ENCODE data around the gene GOLGA7B.
A peak's percentile ranks its signal among the peaks of the same experiment; 100 is the strongest.

GOLGA7B gene

GRCh38 chr10:97818572-97818971 lies 31.1 kb upstream of the GOLGA7B start:
- Histone ChIP-seq H3K4me3 (ENCODE audit: low read length) (no peak overlapping the region), H3K9me3 (ENCODE audit: control insufficient read depth, low read length) (no peaks in the 10 kb centered on the region), H3K27me3 (replicated peaks; ENCODE audit: control insufficient read depth, insufficient read depth, low read length) (peaks cover 35% of the 10 kb centered on the region), H3K36me3 (ENCODE audit: control insufficient read depth, insufficient read depth, low read length, severe bottlenecking) (no peaks in the 10 kb centered on the region), H3K9ac (ENCODE audit: low read length) (no peak overlapping the region), H3K4me1 (ENCODE audit: control insufficient read depth, insufficient read depth, low read length) (peaks cover 39% of the 10 kb centered on the region)
- no peak for DNase-seq (ENCODE audit: low read depth)

- H3K4me3 ChIP-seq (ENCODE audit: low read length) = no peak overlapping the region
- peaks cover 35% of the 10 kb centered on the region for H3K27me3 ChIP-seq (replicated peaks; ENCODE audit: control insufficient read depth, insufficient read depth, low read length)
- peaks cover 41% of the 10 kb centered on the region for H3K4me1 ChIP-seq (ENCODE audit: control insufficient read depth, insufficient read depth, low read length)
- H3K9me3 ChIP-seq (ENCODE audit: control insufficient read depth, low read length) = no peaks in the 10 kb centered on the region
- no peak overlapping the region for H3K9ac ChIP-seq (ENCODE audit: low read length)
- DNase-seq (ENCODE audit: low read depth) = no peak
- no peaks in the 10 kb centered on the region for H3K36me3 ChIP-seq (ENCODE audit: control insufficient read depth, insufficient read depth, low read length, severe bottlenecking)
Observed at GRCh38 chr10:97820096-97820704, 29.4 kb upstream of the GOLGA7B start.

GRCh38 chr10:97821308-97822038 lies 28.2 kb upstream of the GOLGA7B start:
- Histone ChIP-seq H3K36me3 (ENCODE audit: control insufficient read depth, insufficient read depth, low read length, severe bottlenecking) (no peaks in the 10 kb centered on the region), H3K4me3 (ENCODE audit: low read length) (peak overlapping the region; percentile 23), H3K9ac (ENCODE audit: low read length) (no peak overlapping the region), H3K9me3 (ENCODE audit: control insufficient read depth, low read length) (no peaks in the 10 kb centered on the region), H3K27me3 (replicated peaks; ENCODE audit: control insufficient read depth, insufficient read depth, low read length) (peaks cover 27% of the 10 kb centered on the region), H3K4me1 (ENCODE audit: control insufficient read depth, insufficient read depth, low read length) (peaks cover 48% of the 10 kb centered on the region)
- DNase-seq (ENCODE audit: low read depth) = no peak

GRCh38 chr10:97822261-97822687 lies 27.4 kb upstream of the GOLGA7B start:
- Histone ChIP-seq H3K4me1 (ENCODE audit: control insufficient read depth, insufficient read depth, low read length) (peaks cover 48% of the 10 kb centered on the region), H3K9me3 (ENCODE audit: control insufficient read depth, low read length) (no peaks in the 10 kb centered on the region), H3K9ac (ENCODE audit: low read length) (no peak overlapping the region), H3K27me3 (replicated peaks; ENCODE audit: control insufficient read depth, insufficient read depth, low read length) (peaks cover 21% of the 10 kb centered on the region), H3K4me3 (ENCODE audit: low read length) (no peak overlapping the region), H3K36me3 (ENCODE audit: control insufficient read depth, insufficient read depth, low read length, severe bottlenecking) (no peaks in the 10 kb centered on the region)
- DNase-seq (ENCODE audit: low read depth) = no peak

- DNase-seq (ENCODE audit: low read depth) = no peak
- Histone ChIP-seq H3K4me1 (ENCODE audit: control insufficient read depth, insufficient read depth, low read length) (peaks cover 49% of the 10 kb centered on the region), H3K9ac (ENCODE audit: low read length) (no peak overlapping the region), H3K9me3 (ENCODE audit: control insufficient read depth, low read length) (no peaks in the 10 kb centered on the region), H3K36me3 (ENCODE audit: control insufficient read depth, insufficient read depth, low read length, severe bottlenecking) (no peaks in the 10 kb centered on the region), H3K4me3 (ENCODE audit: low read length) (no peak overlapping the region), H3K27me3 (replicated peaks; ENCODE audit: control insufficient read depth, insufficient read depth, low read length) (peaks cover 8% of the 10 kb centered on the region)
Observed at GRCh38 chr10:97823734-97824133, 25.9 kb upstream of the GOLGA7B start.

GRCh38 chr10:97825020-97825760 lies 24.5 kb upstream of the GOLGA7B start:
- no peak overlapping the region for H3K9ac ChIP-seq (ENCODE audit: low read length)
- H3K27me3 ChIP-seq (replicated peaks; ENCODE audit: control insufficient read depth, insufficient read depth, low read length) = peaks cover 7% of the 10 kb centered on the region
- H3K4me3 ChIP-seq (ENCODE audit: low read length) = no peak overlapping the region
- DNase-seq (ENCODE audit: low read depth) = no peak
- no peaks in the 10 kb centered on the region for H3K9me3 ChIP-seq (ENCODE audit: control insufficient read depth, low read length)
- H3K36me3 ChIP-seq (ENCODE audit: control insufficient read depth, insufficient read depth, low read length, severe bottlenecking) = no peaks in the 10 kb centered on the region
- peaks cover 40% of the 10 kb centered on the region for H3K4me1 ChIP-seq (ENCODE audit: control insufficient read depth, insufficient read depth, low read length)

- no peak overlapping the region for H3K9ac ChIP-seq (ENCODE audit: low read length)
- H3K36me3 ChIP-seq (ENCODE audit: control insufficient read depth, insufficient read depth, low read length, severe bottlenecking) = no peaks in the 10 kb centered on the region
- H3K4me3 ChIP-seq (ENCODE audit: low read length) = no peak overlapping the region
- no peak for DNase-seq (ENCODE audit: low read depth)
- H3K4me1 ChIP-seq (ENCODE audit: control insufficient read depth, insufficient read depth, low read length) = peaks cover 23% of the 10 kb centered on the region
- peaks cover 23% of the 10 kb centered on the region for H3K27me3 ChIP-seq (replicated peaks; ENCODE audit: control insufficient read depth, insufficient read depth, low read length)
- H3K9me3 ChIP-seq (ENCODE audit: control insufficient read depth, low read length) = no peaks in the 10 kb centered on the region
Observed at GRCh38 chr10:97826892-97827291, 22.8 kb upstream of the GOLGA7B start.

GRCh38 chr10:97827702-97828291 lies 21.8 kb upstream of the GOLGA7B start:
- Histone ChIP-seq H3K9me3 (ENCODE audit: control insufficient read depth, low read length) (no peaks in the 10 kb centered on the region), H3K4me3 (ENCODE audit: low read length) (no peak overlapping the region), H3K36me3 (ENCODE audit: control insufficient read depth, insufficient read depth, low read length, severe bottlenecking) (no peaks in the 10 kb centered on the region), H3K4me1 (ENCODE audit: control insufficient read depth, insufficient read depth, low read length) (peaks cover 19% of the 10 kb centered on the region), H3K9ac (ENCODE audit: low read length) (no peak overlapping the region), H3K27me3 (replicated peaks; ENCODE audit: control insufficient read depth, insufficient read depth, low read length) (peaks cover 33% of the 10 kb centered on the region)
- peak; percentile 55 for DNase-seq (ENCODE audit: low read depth)

GRCh38 chr10:97828721-97829120 lies 20.9 kb upstream of the GOLGA7B start:
- no peak for DNase-seq (ENCODE audit: low read depth)
- peaks cover 38% of the 10 kb centered on the region for H3K27me3 ChIP-seq (replicated peaks; ENCODE audit: control insufficient read depth, insufficient read depth, low read length)

GRCh38 chr10:97830064-97830463 lies 19.6 kb upstream of the GOLGA7B start:
- Histone ChIP-seq H3K27me3 (replicated peaks; ENCODE audit: control insufficient read depth, insufficient read depth, low read length) (peaks cover 47% of the 10 kb centered on the region), H3K9ac (ENCODE audit: low read length) (no peak overlapping the region), H3K4me3 (ENCODE audit: low read length) (no peak overlapping the region), H3K36me3 (ENCODE audit: control insufficient read depth, insufficient read depth, low read length, severe bottlenecking) (no peaks in the 10 kb centered on the region), H3K9me3 (ENCODE audit: control insufficient read depth, low read length) (peaks cover under 1% of the 10 kb centered on the region), H3K4me1 (ENCODE audit: control insufficient read depth, insufficient read depth, low read length) (peaks cover 18% of the 10 kb centered on the region)
- no peak for DNase-seq (ENCODE audit: low read depth)

More at GRCh38 chr10:97828721-97829120, 20.9 kb upstream of the GOLGA7B start:
- Histone ChIP-seq H3K4me3 (ENCODE audit: low read length) (no peak overlapping the region), H3K36me3 (ENCODE audit: control insufficient read depth, insufficient read depth, low read length, severe bottlenecking) (no peaks in the 10 kb centered on the region), H3K4me1 (ENCODE audit: control insufficient read depth, insufficient read depth, low read length) (peaks cover 19% of the 10 kb centered on the region), H3K9ac (ENCODE audit: low read length) (no peak overlapping the region), H3K9me3 (ENCODE audit: control insufficient read depth, low read length) (no peaks in the 10 kb centered on the region)

- Histone ChIP-seq H3K9me3 (ENCODE audit: control insufficient read depth, low read length) (peaks cover 8% of the 10 kb centered on the region), H3K4me1 (ENCODE audit: control insufficient read depth, insufficient read depth, low read length) (peaks cover 10% of the 10 kb centered on the region), H3K4me3 (ENCODE audit: low read length) (no peak overlapping the region), H3K27me3 (replicated peaks; ENCODE audit: control insufficient read depth, insufficient read depth, low read length) (peaks cover 47% of the 10 kb centered on the region), H3K36me3 (ENCODE audit: control insufficient read depth, insufficient read depth, low read length, severe bottlenecking) (no peaks in the 10 kb centered on the region), H3K9ac (ENCODE audit: low read length) (no peak overlapping the region)
- no peak for DNase-seq (ENCODE audit: low read depth)
Observed at GRCh38 chr10:97831259-97831658, 18.4 kb upstream of the GOLGA7B start.

Data from adipocyte (in vitro differentiated cells).